T-helper 1 cell treated with Interleukin-12 subunit alpha and Interleukin-12 subunit beta and Interleukin-4 antibody, amounts not matched to agents 30 μg/mL and 1 μg/mL, for 36 hours (primary cell): Measurements from ENCODE around the gene STK35.
"Not testable (repeated sequence)": the region's sequence is repeated elsewhere in the genome, so short reads cannot be mapped to it uniquely, and the experiment has no call there.

Experiments used
- H3K27ac Mint-ChIP-seq: one replicate; pipeline ENCODE4 v1.8.0; 2021; ENCODE audit warnings: mild to moderate bottlenecking, mixed read lengths
- H3K27me3 Mint-ChIP-seq: one replicate; pipeline ENCODE4 v1.8.0; 2021; ENCODE audit warnings: low read depth, mixed read lengths
- H3K36me3 Mint-ChIP-seq: one replicate; pipeline ENCODE4 v1.8.0; 2021; ENCODE audit warnings: low read depth, mixed read lengths
- H3K4me1 Mint-ChIP-seq: one replicate; pipeline ENCODE4 v1.8.0; 2021; ENCODE audit warnings: low read depth, mixed read lengths
- H3K4me3 Mint-ChIP-seq: one replicate; pipeline ENCODE4 v1.8.0; 2021; ENCODE audit warnings: mild to moderate bottlenecking, moderate library complexity, mixed read lengths
- H3K9me3 Mint-ChIP-seq: one replicate; pipeline ENCODE4 v1.8.0; 2021; ENCODE audit warnings: mixed read lengths

The STK35 gene

GRCh38 chr20:2170404-2170803 is 68.8 kb downstream of the STK35 start:
- Mint-ChIP-seq H3K4me1 (peaks cover 3% of the 10 kb centered on the region), H3K4me3 (no peak overlapping the region), H3K27me3 (peaks cover 12% of the 10 kb centered on the region), H3K27ac (no peak overlapping the region), H3K36me3 (no peaks in the 10 kb centered on the region), H3K9me3 (no peaks in the 10 kb centered on the region)

- H3K36me3 Mint-ChIP-seq = no peaks in the 10 kb centered on the region
- H3K27ac Mint-ChIP-seq = no peak overlapping the region
- peaks cover 12% of the 10 kb centered on the region for H3K27me3 Mint-ChIP-seq
- H3K4me3 Mint-ChIP-seq = no peak overlapping the region
- H3K4me1 Mint-ChIP-seq = peaks cover 3% of the 10 kb centered on the region
- no peaks in the 10 kb centered on the region for H3K9me3 Mint-ChIP-seq
Observed at GRCh38 chr20:2171266-2171790, 69.7 kb downstream of the STK35 start.

GRCh38 chr20:2171840-2172239 is 70.2 kb downstream of the STK35 start:
- H3K27ac Mint-ChIP-seq, H3K36me3 Mint-ChIP-seq, H3K4me1 Mint-ChIP-seq, H3K9me3 Mint-ChIP-seq, H3K4me3 Mint-ChIP-seq: not testable (repeated sequence)
- peaks cover 12% of the 10 kb centered on the region for H3K27me3 Mint-ChIP-seq

- Mint-ChIP-seq H3K4me3 (no peak overlapping the region), H3K27ac (no peak overlapping the region), H3K9me3 (no peaks in the 10 kb centered on the region), H3K4me1 (peaks cover 3% of the 10 kb centered on the region), H3K36me3 (no peaks in the 10 kb centered on the region), H3K27me3 (peaks cover 12% of the 10 kb centered on the region)
Observed at GRCh38 chr20:2172305-2173175, 70.9 kb downstream of the STK35 start.

GRCh38 chr20:2173186-2173585 is 71.6 kb downstream of the STK35 start:
- Mint-ChIP-seq H3K4me1 (peaks cover 3% of the 10 kb centered on the region), H3K4me3 (no peak overlapping the region), H3K27ac (no peak overlapping the region), H3K9me3 (no peaks in the 10 kb centered on the region), H3K36me3 (no peaks in the 10 kb centered on the region), H3K27me3 (peaks cover 12% of the 10 kb centered on the region)

GRCh38 chr20:2174067-2174466 is 72.4 kb downstream of the STK35 start:
- Mint-ChIP-seq H3K27me3 (peaks cover 12% of the 10 kb centered on the region), H3K4me1 (peaks cover 3% of the 10 kb centered on the region), H3K27ac (no peak overlapping the region), H3K4me3 (no peak overlapping the region), H3K36me3 (no peaks in the 10 kb centered on the region), H3K9me3 (no peaks in the 10 kb centered on the region)

GRCh38 chr20:2176946-2177345 is 75.3 kb downstream of the STK35 start:
- Mint-ChIP-seq H3K4me1 (peaks cover 3% of the 10 kb centered on the region), H3K4me3 (no peak overlapping the region), H3K36me3 (no peaks in the 10 kb centered on the region), H3K9me3 (no peaks in the 10 kb centered on the region), H3K27me3 (peaks cover 3% of the 10 kb centered on the region), H3K27ac (no peak overlapping the region)

GRCh38 chr20:2178318-2179232 is 76.9 kb downstream of the STK35 start:
- no peaks in the 10 kb centered on the region for H3K4me1 Mint-ChIP-seq
- H3K27me3 Mint-ChIP-seq = peaks cover 7% of the 10 kb centered on the region
- H3K4me3 Mint-ChIP-seq = no peak overlapping the region
- no peaks in the 10 kb centered on the region for H3K9me3 Mint-ChIP-seq
- no peaks in the 10 kb centered on the region for H3K36me3 Mint-ChIP-seq
- H3K27ac Mint-ChIP-seq = no peak overlapping the region

GRCh38 chr20:2179233-2179580 is 77.6 kb downstream of the STK35 start:
- Mint-ChIP-seq H3K4me1 (no peaks in the 10 kb centered on the region), H3K27me3 (peaks cover 7% of the 10 kb centered on the region), H3K9me3 (no peaks in the 10 kb centered on the region), H3K4me3 (no peak overlapping the region), H3K27ac (no peak overlapping the region), H3K36me3 (no peaks in the 10 kb centered on the region)

GRCh38 chr20:2179949-2180348 is 78.3 kb downstream of the STK35 start:
- Mint-ChIP-seq H3K9me3 (no peaks in the 10 kb centered on the region), H3K27ac (no peak overlapping the region), H3K4me3 (no peak overlapping the region), H3K36me3 (no peaks in the 10 kb centered on the region), H3K27me3 (peaks cover 7% of the 10 kb centered on the region), H3K4me1 (no peaks in the 10 kb centered on the region)

GRCh38 chr20:2183381-2183780 is 81.8 kb downstream of the STK35 start:
- Mint-ChIP-seq H3K4me3 (no peak overlapping the region), H3K27me3 (peaks cover 12% of the 10 kb centered on the region), H3K9me3 (peaks cover 11% of the 10 kb centered on the region), H3K4me1 (no peaks in the 10 kb centered on the region), H3K36me3 (no peaks in the 10 kb centered on the region), H3K27ac (no peak overlapping the region)

- not testable (repeated sequence) for H3K4me3 Mint-ChIP-seq, H3K36me3 Mint-ChIP-seq, H3K27ac Mint-ChIP-seq, H3K4me1 Mint-ChIP-seq
- Mint-ChIP-seq H3K9me3 (peaks cover 11% of the 10 kb centered on the region), H3K27me3 (peaks cover 15% of the 10 kb centered on the region)
Observed at GRCh38 chr20:2184933-2185332, 83.3 kb downstream of the STK35 start.

GRCh38 chr20:2195614-2196013 is 94.0 kb downstream of the STK35 start:
- no peaks in the 10 kb centered on the region for H3K4me1 Mint-ChIP-seq
- H3K36me3 Mint-ChIP-seq = no peaks in the 10 kb centered on the region
- H3K27ac Mint-ChIP-seq = no peak overlapping the region
- no peak overlapping the region for H3K4me3 Mint-ChIP-seq
- peaks cover 5% of the 10 kb centered on the region for H3K27me3 Mint-ChIP-seq
- H3K9me3 Mint-ChIP-seq = no peaks in the 10 kb centered on the region

- Mint-ChIP-seq H3K27ac (no peak overlapping the region), H3K4me1 (no peaks in the 10 kb centered on the region), H3K4me3 (no peak overlapping the region), H3K36me3 (no peaks in the 10 kb centered on the region), H3K27me3 (peaks cover 9% of the 10 kb centered on the region), H3K9me3 (no peaks in the 10 kb centered on the region)
Observed at GRCh38 chr20:2197166-2197565, 95.5 kb downstream of the STK35 start.
